ENCODE measurements around the gene C1QTNF6. TPM values are rescaled to one million over a fixed set of nuclear protein-coding genes. Genes with fewer than 3 reads are reported as not detected.
"Not testable (repeated sequence)": the region's sequence is repeated elsewhere in the genome, so short reads cannot be mapped to it uniquely, and the experiment has no call there.

The C1QTNF6 gene
- total RNA-seq, 1 experiment from 2014 or later = 85.9 TPM

- H4K20me1 ChIP-seq (ENCODE audit: insufficient read depth) = no peaks in the 10 kb centered on the region
- H3K36me3 ChIP-seq (ENCODE audit: low read depth) = no peaks in the 10 kb centered on the region
- no TSS peak for BruUV-seq (replicated peaks)
- TF ChIP-seq CTCF (conservative IDR thresholded peaks at IDR 0.05) (no peak), EZH2 (IDR thresholded peaks at IDR 0.05; ENCODE audit: low read depth) (no peak)
- no peak overlapping the region for H3K4me3 ChIP-seq
- no peak for DNase-seq
- H3K27ac ChIP-seq = no peak overlapping the region
- POLR2A ChIA-PET (ENCODE audit: unreplicated experiment) = no interaction called here
- peaks cover 4% of the 10 kb centered on the region; the same call in 1 of the 2 replicates for H3K79me2 ChIP-seq (ENCODE audit: low read depth)
- no peaks in the 10 kb centered on the region for H3K27me3 ChIP-seq (ENCODE audit: insufficient read depth, low read depth)
- CTCF ChIA-PET = interaction anchor here (0.6 kb wide), 1 partner anchor 51 kb away, joined by 3 read pairs; no protein-coding TSS in a partner anchor
- no peaks in the 10 kb centered on the region for H3K9me2 ChIP-seq (ENCODE audit: insufficient read depth)
- H2AFZ ChIP-seq = no peak overlapping the region
- H3F3A ChIP-seq (ENCODE audit: insufficient read depth, low read depth) = peaks cover 11% of the 10 kb centered on the region
- H3K4me1 ChIP-seq (replicated peaks; ENCODE audit: insufficient read depth) = peaks cover 18% of the 10 kb centered on the region
- intact Hi-C loops (cut with micrococcal nuclease; ENCODE audit: unreplicated experiment) = no loop called here
- H3K4me2 ChIP-seq = no peak overlapping the region
- H3K9me3 ChIP-seq (ENCODE audit: insufficient read depth, low read depth) = no peaks in the 10 kb centered on the region
Measured at GRCh38 chr22:37202001-37202555, 14.0 kb upstream of the C1QTNF6 start.

- CTCF ChIA-PET = interaction anchor here (0.7 to 0.8 kb wide), 3 partner anchors 30 to 851 kb away, joined by 3 to 4 read pairs (median 3); no protein-coding TSS in a partner anchor
- POLR2A ChIA-PET (ENCODE audit: unreplicated experiment); intact Hi-C loops (cut with micrococcal nuclease; ENCODE audit: unreplicated experiment); H3K27me3 ChIP-seq (ENCODE audit: insufficient read depth, low read depth); H3K9me3 ChIP-seq (ENCODE audit: insufficient read depth, low read depth); BruUV-seq (replicated peaks); H4K20me1 ChIP-seq (ENCODE audit: insufficient read depth); DNase-seq; H3K36me3 ChIP-seq (ENCODE audit: low read depth); H3K4me2 ChIP-seq; H2AFZ ChIP-seq; H3K27ac ChIP-seq; H3K9me2 ChIP-seq (ENCODE audit: insufficient read depth); H3K4me3 ChIP-seq; H3K79me2 ChIP-seq (ENCODE audit: low read depth): not testable (repeated sequence)
- H3F3A ChIP-seq (ENCODE audit: insufficient read depth, low read depth) = peaks cover 18% of the 10 kb centered on the region
- peaks cover 25% of the 10 kb centered on the region for H3K4me1 ChIP-seq (replicated peaks; ENCODE audit: insufficient read depth)
Measured at GRCh38 chr22:37201443-37201820, 13.4 kb upstream of the C1QTNF6 start.

DNA sequence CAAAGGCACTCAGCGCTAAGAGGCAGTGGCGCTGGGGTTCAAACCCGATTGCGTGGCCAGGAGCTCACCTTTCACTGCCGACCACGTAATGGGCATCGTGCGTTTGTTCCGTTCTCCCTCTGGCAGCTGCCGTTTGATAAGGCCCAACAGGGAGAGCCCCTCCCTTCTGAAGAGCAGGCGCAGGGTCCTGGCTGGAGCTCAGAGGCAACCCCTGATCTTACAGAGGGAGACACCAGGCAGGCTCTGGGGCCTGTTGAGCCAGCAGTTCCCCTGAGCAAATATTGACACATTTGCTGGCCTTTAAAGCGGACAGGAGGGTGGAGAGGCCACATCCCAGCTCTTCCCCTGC lies 11.7 kb upstream of the C1QTNF6 start:
- peak overlapping the region; percentile 96 for H3K4me2 ChIP-seq
- peaks cover 20% of the 10 kb centered on the region; the same call in 1 of the 2 replicates for H3K79me2 ChIP-seq (ENCODE audit: low read depth)
- H3K4me3 ChIP-seq = peak overlapping the region; percentile 57
- TF ChIP-seq CTCF (conservative IDR thresholded peaks at IDR 0.05) = peak; percentile 49; the same call in 1 of the 2 replicates
- TF ChIP-seq EZH2 (IDR thresholded peaks at IDR 0.05; ENCODE audit: low read depth) = no peak
- peak overlapping the region; percentile 94 for H2AFZ ChIP-seq
- peaks cover 30% of the 10 kb centered on the region for H3F3A ChIP-seq (ENCODE audit: insufficient read depth, low read depth)
- intact Hi-C loops (cut with micrococcal nuclease; ENCODE audit: unreplicated experiment) = loop anchor here (1.0 to 10.0 kb wide), 9 partner anchors 42 to 867 kb away; no protein-coding TSS in a partner anchor
- no peaks in the 10 kb centered on the region for H3K27me3 ChIP-seq (ENCODE audit: insufficient read depth, low read depth)
- ChIA-PET POLR2A (ENCODE audit: unreplicated experiment) (interaction anchor here (0.6 to 1.3 kb wide), 5 partner anchors 29 to 424 kb away, joined by 3 to 21 read pairs (median 5); partner anchors contain the start of genes IFT27 and RAC2), CTCF (interaction anchor here (0.6 to 1.4 kb wide), 16 partner anchors 13 to 653 kb away, joined by 3 to 13 read pairs (median 4); no protein-coding TSS in a partner anchor)
- BruUV-seq (replicated peaks) = no TSS peak
- peaks cover 42% of the 10 kb centered on the region for H3K4me1 ChIP-seq (replicated peaks; ENCODE audit: insufficient read depth)
- peak overlapping the region; percentile 35; the same call in 1 of the 2 replicates for H3K27ac ChIP-seq
- no peaks in the 10 kb centered on the region for H3K9me2 ChIP-seq (ENCODE audit: insufficient read depth)
- DNase-seq = peak in 1 of 2 experiments; percentile 55
- no peaks in the 10 kb centered on the region for H4K20me1 ChIP-seq (ENCODE audit: insufficient read depth)
- no peaks in the 10 kb centered on the region for H3K36me3 ChIP-seq (ENCODE audit: low read depth)
- H3K9me3 ChIP-seq (ENCODE audit: insufficient read depth, low read depth) = no peaks in the 10 kb centered on the region

Measured in PC-9 (cell line).